ENCODE measurements around the gene SIRT2.

DNA sequence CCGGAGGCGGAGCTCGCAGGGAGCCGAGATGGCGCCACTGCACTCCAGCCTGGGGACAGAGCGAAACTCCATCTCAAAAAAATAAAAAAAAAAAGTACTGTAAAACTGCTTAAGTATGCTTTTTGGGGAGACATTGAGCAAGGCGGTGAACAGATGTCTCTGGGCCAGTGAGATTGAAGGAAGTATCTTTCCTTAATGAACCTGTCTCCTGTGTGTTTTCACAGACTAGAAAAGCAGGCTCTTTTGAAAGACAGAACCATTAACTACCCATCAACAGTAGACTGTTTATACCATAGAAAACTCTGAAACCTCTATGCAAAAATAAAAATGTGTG is 66.4 kb downstream of the SIRT2 start:
- no peak for TF ChIP-seq E2F5 (CRISPR knock-in tag; conservative IDR thresholded peaks at IDR 0.05)
- no peak for TF ChIP-seq MEF2D (CRISPR knock-in tag; IDR thresholded peaks at IDR 0.05)
- TF ChIP-seq EZH2 (conservative IDR thresholded peaks at IDR 0.05; ENCODE audit: low read depth, low read length): no peak
- no peak for TF ChIP-seq ZNF253 (CRISPR knock-in tag; IDR thresholded peaks at IDR 0.05; ENCODE audit: borderline replicate concordance)
- TF ChIP-seq ZFX (CRISPR knock-in tag; IDR thresholded peaks at IDR 0.05; ENCODE audit: low read depth): no peak
- no peak for TF ChIP-seq ZNF839 (CRISPR knock-in tag; IDR thresholded peaks at IDR 0.05; ENCODE audit: borderline replicate concordance)
- TF ChIP-seq ZBTB21 (CRISPR knock-in tag; IDR thresholded peaks at IDR 0.05): no peak
- TF ChIP-seq CTCF (CRISPR knock-in tag; IDR thresholded peaks at IDR 0.05): no peak
- TF ChIP-seq MED13 (CRISPR knock-in tag; IDR thresholded peaks at IDR 0.05): no peak
- TF ChIP-seq ZHX1 (CRISPR knock-in tag; IDR thresholded peaks at IDR 0.05; ENCODE audit: low read depth): no peak
- no peak for TF ChIP-seq HNRNPK (IDR thresholded peaks at IDR 0.05; ENCODE audit: low read depth, low read length, poor library complexity, severe bottlenecking)

All from HepG2 (cell line).